K562 (cell line): Measurements from ENCODE around the gene ZSCAN32. TPM values are rescaled to one million over a fixed set of nuclear protein-coding genes. Genes with fewer than 3 reads are reported as not detected.
A peak's percentile ranks its signal among the peaks of the same experiment; 100 is the strongest.

ENCODE experiments used
- BRF1 ChIP-seq: IDR thresholded peaks from 3 replicates; pipeline ENCODE4 v1.6.1; 2011; ENCODE audit warnings: borderline replicate concordance, mild to moderate bottlenecking; ENCODE audit not compliant: insufficient read length; ENCODE audit errors: extremely low read depth
- FIP1L1 ChIP-seq: fragments of 200-400 bp; formaldehyde crosslinking; IDR thresholded peaks from 2 replicates; pipeline ENCODE4 v1.6.1; 2018; ENCODE audit warnings: mild to moderate bottlenecking, low read depth, low read length; ENCODE audit not compliant: poor library complexity, severe bottlenecking
- FOSL1 ChIP-seq: fragments of 200-800 bp; sonication (Bioruptor generic); conservative IDR thresholded peaks from 2 replicates; pipeline ENCODE4 v1.6.1; 2016; ENCODE audit warnings: missing genetic modification characterization, missing compliant biosample characterization
- FOXJ3 ChIP-seq: sonication (generic); formaldehyde crosslinking; IDR thresholded peaks from 2 replicates; pipeline ENCODE4 v1.4.0; 2020; ENCODE audit warnings: mild to moderate bottlenecking, missing genetic modification reagents
- HMBOX1 ChIP-seq: sonication (generic); IDR thresholded peaks from 2 replicates; pipeline ENCODE4 v1.6.1; 2016
- LEF1 ChIP-seq: fragments of 450-650 bp; IDR thresholded peaks from 2 replicates; pipeline ENCODE4 v1.6.1; 2016; ENCODE audit warnings: mild to moderate bottlenecking
- NR2C1 ChIP-seq, 2 experiments: fragments of 450-650 bp; IDR thresholded peaks; 2 replicates each; pipeline ENCODE4 v1.6.1; 2017; ENCODE audit warnings: mild to moderate bottlenecking in 2 of 2, antibody characterized with exemption in 1 of 2, inconsistent platforms in 1 of 2, missing compliant biosample characterization in 1 of 2, missing genetic modification characterization in 1 of 2
- NR2C2 ChIP-seq, 2 experiments: fragments of 200-800 bp in 1 of 2; sonication (Bioruptor generic) in 1 of 2; sonication (generic) in 1 of 2; formaldehyde crosslinking in 1 of 2; IDR thresholded peaks; 2 replicates each; pipeline versions ENCODE4 v1.6.1 to v1.8.0; 2016 to 2022; ENCODE audit warnings: mild to moderate bottlenecking in 1 of 2, missing compliant biosample characterization in 1 of 2, missing genetic modification characterization in 1 of 2, missing genetic modification reagents in 1 of 2
- NRF1 ChIP-seq, 2 experiments: fragments of 450-650 bp; IDR thresholded peaks in 1 of 2; conservative IDR thresholded peaks in 1 of 2; 2 replicates each; pipeline ENCODE4 v1.6.1; 2014; ENCODE audit warnings: mild to moderate bottlenecking in 2 of 2
- PBX2 ChIP-seq, 2 experiments: IDR thresholded peaks in 1 of 2; conservative IDR thresholded peaks in 1 of 2; 2 replicates each; pipeline ENCODE4 v1.6.1; 2016; ENCODE audit warnings: low read depth in 2 of 2, mild to moderate bottlenecking in 1 of 2, missing compliant biosample characterization in 1 of 2, missing genetic modification characterization in 1 of 2, moderate library complexity in 1 of 2
- PHF21A ChIP-seq: fragments of 450-650 bp; IDR thresholded peaks from 2 replicates; pipeline ENCODE4 v1.6.1; 2017; ENCODE audit warnings: low read depth, borderline replicate concordance
- RBM22 ChIP-seq: fragments of 200-400 bp; formaldehyde crosslinking; IDR thresholded peaks from 2 replicates; pipeline ENCODE4 v1.6.1; 2018; ENCODE audit warnings: low read length, low read depth; ENCODE audit not compliant: poor library complexity, severe bottlenecking
- SPI1 ChIP-seq: IDR thresholded peaks from 2 replicates; pipeline ENCODE4 v1.6.1; 2011; ENCODE audit warnings: low read depth, low read length, control low read depth, borderline replicate concordance
- TEAD4 ChIP-seq, 2 experiments: sonication (generic) in 1 of 2; formaldehyde crosslinking in 1 of 2; IDR thresholded peaks; 2 replicates each; pipeline versions ENCODE4 v1.6.1 to v1.8.0; 2012 to 2022; ENCODE audit warnings: borderline replicate concordance in 1 of 2, inconsistent platforms in 1 of 2, low read length in 1 of 2, mild to moderate bottlenecking in 1 of 2, missing genetic modification reagents in 1 of 2
- ZBTB33 ChIP-seq: sonication (generic); formaldehyde crosslinking; IDR thresholded peaks from 2 replicates; pipeline ENCODE4 v1.8.1; 2023; ENCODE audit warnings: mild to moderate bottlenecking, missing genetic modification reagents
- ZFX ChIP-seq: sonication (generic); formaldehyde crosslinking; IDR thresholded peaks from 2 replicates; pipeline ENCODE4 v1.8.0; 2022; ENCODE audit warnings: mild to moderate bottlenecking, missing genetic modification reagents, moderate library complexity
- ZNF121 ChIP-seq: sonication (generic); formaldehyde crosslinking; conservative IDR thresholded peaks from 2 replicates; pipeline ENCODE4 v1.8.0; 2022; ENCODE audit warnings: missing genetic modification reagents
- ZNF77 ChIP-seq: fragments of 250-450 bp; sonication (Bioruptor Pico); IDR thresholded peaks from 2 replicates; pipeline ENCODE4 v1.5.0; 2020
- polyA plus RNA-seq, 8 experiments: library from polyadenylated mRNA; depleted of rRNA in 4 of 8; stranded (reverse) in 5 of 8; unstranded in 3 of 8; fragments of >200 nt; fragmentation: Nextera tagmentation in 2 of 8; fragmentation: Illumina TruSeq in 1 of 8; extraction: Ambion mirVana in 2 of 8; extraction: Trizol in 1 of 8; gene quantifications; 2 replicates each; pipeline versions ENCODE4 v1.2.1 to v1.2.3, GENCODE V29; 2011 to 2014; ENCODE audit warnings: inconsistent platforms in 1 of 8, missing spikeins in 1 of 8
- total RNA-seq, 7 experiments: library from RNA; depleted of rRNA in 6 of 7; stranded (reverse); fragments of >200 nt in 6 of 7; fragmentation: Illumina TruSeq in 2 of 7; extraction: Trizol in 2 of 7; gene quantifications; 2 replicates each; pipeline versions ENCODE4 v1.2.1 to v1.2.3, GENCODE V29; 2011 to 2021; ENCODE audit warnings: low replicate concordance in 1 of 7

Gene ZSCAN32
- total and polyA plus RNA-seq, 9 of the 15 experiments (the other 6 are each of a cell fraction or from before 2014, with no cell fraction given): 16.0 to 29.4 (median 19.2) TPM

GRCh38 chr16:3348547-3349167 lies 52.1 kb downstream of the ZSCAN32 start (continued):
- TF ChIP-seq ZFX (CRISPR knock-in tag) (no peak; the same call in 1 of the 2 replicates), NR2C2 (CRISPR knock-in tag; IDR thresholded peaks at IDR 0.05) (no peak), NR2C2 (tag; IDR thresholded peaks at IDR 0.05) (peak; percentile 48; the same call in 1 of the 2 replicates), HMBOX1 (peak; percentile 58; the same call in 1 of the 2 replicates), BRF1 (no peak), PHF21A (no peak), NRF1 (conservative IDR thresholded peaks at IDR 0.05 in 1 of 2, IDR thresholded peaks at IDR 0.05 in 1 of 2) (peak; percentile 13 to 35; a peak in 2 of 4 replicates), TEAD4 (IDR thresholded peaks at IDR 0.05; ENCODE audit: low read length) (peak; percentile 96), TEAD4 (CRISPR knock-in tag; IDR thresholded peaks at IDR 0.05; ENCODE audit: borderline replicate concordance) (no peak), LEF1 (peak; percentile 94), ZNF121 (no peak), RBM22 (no peak), FIP1L1 (no peak), ZNF77 (CRISPR knock-in tag) (no peak), ZBTB33 (no peak), SPI1 (peak; percentile 71; the same call in 1 of the 2 replicates), NR2C1 (IDR thresholded peaks at IDR 0.05) (peak; percentile 50; the same call in 1 of the 2 replicates), NR2C1 (tag; IDR thresholded peaks at IDR 0.05) (peak; percentile 55; the same call in 1 of the 2 replicates), FOSL1 (peak; percentile 83), FOXJ3 (CRISPR knock-in tag) (no peak), PBX2 (CRISPR knock-in tag; IDR thresholded peaks at IDR 0.05; ENCODE audit: low read depth) (peak; percentile 35), PBX2 (tag; conservative IDR thresholded peaks at IDR 0.05; ENCODE audit: low read depth) (peak; percentile 71)
